ENCODE measurements around the gene UBALD2.

Gene UBALD2

GRCh38 chr17:76314392-76315227 lies 49.5 kb downstream of the UBALD2 start:
- no peak overlapping the region for H3K4me3 ChIP-seq (replicated peaks; ENCODE audit: insufficient read depth, low read length)
- no peak overlapping the region for H3K27ac ChIP-seq (replicated peaks)
- H3K27me3 ChIP-seq (ENCODE audit: insufficient read depth, poor library complexity, severe bottlenecking) = no peaks in the 10 kb centered on the region
- DNase-seq (ENCODE audit: low read depth in 1 of 2, low spot score in 1 of 2) = no peak
- TF ChIP-seq, protein P1, sequence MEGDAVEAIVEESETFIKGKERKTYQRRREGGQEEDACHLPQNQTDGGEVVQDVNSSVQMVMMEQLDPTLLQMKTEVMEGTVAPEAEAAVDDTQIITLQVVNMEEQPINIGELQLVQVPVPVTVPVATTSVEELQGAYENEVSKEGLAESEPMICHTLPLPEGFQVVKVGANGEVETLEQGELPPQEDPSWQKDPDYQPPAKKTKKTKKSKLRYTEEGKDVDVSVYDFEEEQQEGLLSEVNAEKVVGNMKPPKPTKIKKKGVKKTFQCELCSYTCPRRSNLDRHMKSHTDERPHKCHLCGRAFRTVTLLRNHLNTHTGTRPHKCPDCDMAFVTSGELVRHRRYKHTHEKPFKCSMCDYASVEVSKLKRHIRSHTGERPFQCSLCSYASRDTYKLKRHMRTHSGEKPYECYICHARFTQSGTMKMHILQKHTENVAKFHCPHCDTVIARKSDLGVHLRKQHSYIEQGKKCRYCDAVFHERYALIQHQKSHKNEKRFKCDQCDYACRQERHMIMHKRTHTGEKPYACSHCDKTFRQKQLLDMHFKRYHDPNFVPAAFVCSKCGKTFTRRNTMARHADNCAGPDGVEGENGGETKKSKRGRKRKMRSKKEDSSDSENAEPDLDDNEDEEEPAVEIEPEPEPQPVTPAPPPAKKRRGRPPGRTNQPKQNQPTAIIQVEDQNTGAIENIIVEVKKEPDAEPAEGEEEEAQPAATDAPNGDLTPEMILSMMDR (IDR thresholded peaks at IDR 0.05; ENCODE audit: insufficient read depth, low read length) = no peak
- TF ChIP-seq REST (IDR thresholded peaks at IDR 0.05; ENCODE audit: insufficient replicate concordance, low read depth) (no peak), GABPA (IDR thresholded peaks at IDR 0.05; ENCODE audit: low read depth) (no peak), SPI1 (IDR thresholded peaks at IDR 0.05; ENCODE audit: borderline replicate concordance, low read depth) (no peak), POLR2AphosphoS5 (IDR thresholded peaks at IDR 0.05; ENCODE audit: low read depth) (no peak)

DNA sequence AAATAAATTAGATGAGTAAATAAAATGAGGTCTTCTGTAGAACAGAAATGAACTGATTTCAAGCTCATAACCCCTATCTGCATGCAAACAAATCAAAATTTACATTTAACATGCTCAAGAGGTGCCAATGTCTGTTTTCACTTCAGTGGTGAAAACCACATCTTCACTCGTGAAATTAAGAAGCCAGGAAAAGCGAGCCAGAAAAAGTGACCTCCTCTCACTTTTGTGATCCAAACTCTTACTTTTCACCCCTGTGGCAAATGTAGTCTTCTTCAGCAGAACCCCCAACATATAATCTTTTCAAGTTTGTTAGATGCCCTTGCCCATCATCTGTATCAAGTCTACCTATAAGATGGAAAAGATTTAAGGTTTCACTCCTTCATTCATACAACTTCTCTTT lies 52.4 kb downstream of the UBALD2 start:
- Histone ChIP-seq H3K27ac (replicated peaks) (no peak overlapping the region), H3K4me3 (replicated peaks; ENCODE audit: insufficient read depth, low read length) (no peak overlapping the region), H3K27me3 (ENCODE audit: insufficient read depth, poor library complexity, severe bottlenecking) (no peaks in the 10 kb centered on the region)
- no peak for DNase-seq (ENCODE audit: low read depth in 1 of 2, low spot score in 1 of 2)
- TF ChIP-seq GABPA (IDR thresholded peaks at IDR 0.05; ENCODE audit: low read depth) (no peak), REST (IDR thresholded peaks at IDR 0.05; ENCODE audit: insufficient replicate concordance, low read depth) (no peak), POLR2AphosphoS5 (IDR thresholded peaks at IDR 0.05; ENCODE audit: low read depth) (no peak), SPI1 (IDR thresholded peaks at IDR 0.05; ENCODE audit: borderline replicate concordance, low read depth) (no peak)
- TF ChIP-seq, protein P1 (IDR thresholded peaks at IDR 0.05; ENCODE audit: insufficient read depth, low read length) = no peak

GRCh38 chr17:76318586-76318985 lies 53.4 kb downstream of the UBALD2 start:
- DNase-seq (ENCODE audit: low read depth in 1 of 2, low spot score in 1 of 2) = no peak
- H3K27me3 ChIP-seq (ENCODE audit: insufficient read depth, poor library complexity, severe bottlenecking) = no peaks in the 10 kb centered on the region
- no peak overlapping the region for H3K27ac ChIP-seq (replicated peaks)
- TF ChIP-seq REST (IDR thresholded peaks at IDR 0.05; ENCODE audit: insufficient replicate concordance, low read depth) = no peak
- TF ChIP-seq, protein P1 (IDR thresholded peaks at IDR 0.05; ENCODE audit: insufficient read depth, low read length) = no peak
- no peak for TF ChIP-seq SPI1 (IDR thresholded peaks at IDR 0.05; ENCODE audit: borderline replicate concordance, low read depth)
- TF ChIP-seq GABPA (IDR thresholded peaks at IDR 0.05; ENCODE audit: low read depth) = no peak
- no peak for TF ChIP-seq POLR2AphosphoS5 (IDR thresholded peaks at IDR 0.05; ENCODE audit: low read depth)
- no peak overlapping the region for H3K4me3 ChIP-seq (replicated peaks; ENCODE audit: insufficient read depth, low read length)
